GM19463 (cell line): ENCODE data around the gene RFX1.
"Not testable (repeated sequence)": the region's sequence is repeated elsewhere in the genome, so short reads cannot be mapped to it uniquely, and the experiment has no call there.

Source experiments
- ATAC-seq: cut with Tn5 transposase; IDR thresholded peaks from one replicate; pipeline ENCODE4 v1.9.1; 2021; ENCODE audit warnings: mild to moderate bottlenecking, moderate library complexity; ENCODE audit not compliant: unreplicated experiment

The RFX1 gene

DNA sequence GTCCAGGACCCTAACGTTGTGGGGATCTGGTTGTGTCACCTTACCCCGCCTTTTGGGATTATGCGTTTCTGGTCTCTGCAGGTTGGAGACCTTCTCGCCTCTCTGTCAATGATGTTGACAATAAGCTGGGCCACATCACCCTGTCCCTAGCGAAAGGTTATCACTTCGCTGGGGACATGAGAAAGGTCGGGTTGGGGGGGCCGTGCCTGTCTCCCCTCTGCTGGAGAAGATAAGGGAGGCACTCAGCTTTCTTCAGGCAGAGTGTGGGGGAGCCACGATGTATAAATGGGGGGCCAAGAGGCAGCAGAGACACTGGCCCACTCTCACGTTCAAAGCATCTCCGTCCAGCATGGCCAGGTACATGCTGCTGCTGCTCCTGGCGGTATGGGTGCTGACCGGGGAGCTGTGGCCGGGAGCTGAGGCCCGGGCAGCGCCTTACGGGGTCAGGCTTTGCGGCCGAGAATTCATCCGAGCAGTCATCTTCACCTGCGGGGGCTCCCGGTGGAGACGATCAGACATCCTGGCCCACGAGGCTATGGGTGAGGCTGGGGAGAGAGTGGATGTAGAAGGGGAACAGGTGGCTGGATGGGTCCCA is 21.8 kb upstream of the RFX1 start, which contains the start of gene RLN3:
Gene RLN3 (plus strand): TSS at position 293 of the 595 bp plus-strand sequence. CDS start 57 bp downstream, at position 350.
- ATAC-seq, result no peak

- not testable (repeated sequence) for ATAC-seq
Observed at GRCh38 chr19:14026652-14027192, 20.6 kb upstream of the RFX1 start.

- ATAC-seq, result no peak
Observed at GRCh38 chr19:14023404-14024235, 17.5 kb upstream of the RFX1 start.

DNA sequence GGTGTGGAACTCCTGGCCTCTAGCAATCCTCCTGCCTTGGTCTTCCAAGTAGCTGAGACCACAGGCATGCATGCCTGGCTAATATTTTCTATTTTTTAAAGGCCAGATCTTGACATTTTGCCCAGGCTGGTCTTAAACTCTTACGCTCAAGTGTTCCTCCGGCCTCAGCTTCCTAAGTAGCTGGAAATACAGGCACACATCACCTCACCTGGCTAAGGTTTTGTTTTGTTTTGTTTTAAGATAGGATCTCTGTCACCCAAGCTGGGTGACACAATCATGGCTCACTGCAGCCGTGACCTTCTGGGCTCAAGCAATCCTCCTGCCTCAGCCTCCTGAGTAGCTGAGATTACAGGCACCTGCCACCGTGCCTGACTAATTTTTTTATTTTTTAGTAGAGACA is 16.3 kb upstream of the RFX1 start:
- ATAC-seq, result no peak

GRCh38 chr19:14021474-14021873 is 15.4 kb upstream of the RFX1 start:
- ATAC-seq, result no peak

DNA sequence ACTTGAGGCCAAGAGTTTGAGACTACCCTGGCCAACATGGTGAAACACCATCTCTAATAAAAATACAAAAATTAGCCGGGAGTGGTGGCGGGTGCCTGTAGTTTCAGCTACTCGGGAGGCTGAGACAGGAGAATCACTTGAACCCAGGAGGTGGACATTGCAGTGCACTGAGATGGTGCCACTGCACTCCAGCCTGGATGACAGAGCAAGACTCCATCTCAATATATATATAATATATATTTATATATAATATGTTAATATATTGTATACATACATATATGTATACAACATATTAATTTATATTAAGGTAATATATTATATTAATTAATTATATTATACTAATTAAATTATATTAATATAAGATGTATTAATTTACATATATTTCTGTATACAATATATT is 13.6 kb upstream of the RFX1 start:
- not testable (repeated sequence) for ATAC-seq

- no peak for ATAC-seq
Observed at GRCh38 chr19:14019100-14019499, 13.0 kb upstream of the RFX1 start.

DNA sequence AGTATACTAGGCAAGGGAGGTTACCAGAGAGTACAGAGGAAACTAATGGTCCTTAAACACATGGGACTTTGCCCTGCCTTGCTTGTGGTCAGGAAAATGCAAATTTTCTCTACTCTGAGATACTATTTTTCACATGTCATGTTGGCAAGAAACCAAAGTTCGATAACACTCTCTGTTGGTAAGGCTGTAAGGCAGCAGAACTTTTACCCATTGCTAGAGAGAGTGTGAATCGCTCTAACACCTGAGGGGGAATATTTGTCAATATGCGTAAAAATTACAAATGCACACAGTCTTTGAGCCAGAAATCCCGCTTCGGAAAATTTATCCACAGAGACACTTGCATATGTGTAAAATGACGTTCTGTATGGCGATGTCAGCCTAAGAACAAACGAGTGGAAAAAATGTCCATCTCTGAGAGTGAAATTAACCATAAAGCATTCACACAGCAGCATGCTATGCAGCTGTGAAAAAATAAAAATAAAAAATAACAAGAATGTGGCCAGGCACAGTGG is 9.5 kb upstream of the RFX1 start:
- ATAC-seq, result peak; percentile 74

DNA sequence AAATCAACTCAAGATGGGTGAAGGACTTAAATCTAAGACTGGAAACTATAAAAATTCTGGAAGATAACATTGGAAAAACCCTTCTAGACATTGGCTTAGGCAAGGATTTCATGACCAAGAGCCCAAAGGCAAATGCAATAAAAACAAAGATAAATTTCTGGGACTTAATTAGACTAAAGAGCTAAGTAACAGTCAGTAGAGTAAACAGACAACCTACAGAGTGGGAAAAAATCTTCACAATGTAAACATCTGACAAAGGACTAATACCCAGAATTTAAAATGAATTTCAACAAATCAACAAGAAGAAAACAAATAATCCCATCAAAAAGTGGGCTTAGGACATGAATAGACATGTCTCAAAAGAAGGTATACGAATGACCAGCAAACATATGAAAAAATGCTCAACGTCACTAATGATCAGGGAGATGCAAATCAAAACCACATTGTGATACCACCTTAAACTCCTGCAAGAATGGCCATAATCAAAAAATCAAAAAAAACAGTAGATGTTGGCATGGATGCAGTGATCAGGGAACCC is 6.3 kb upstream of the RFX1 start:
- ATAC-seq, result no peak

GRCh38 chr19:14006766-14007562 is 844 bp upstream of the RFX1 start:
- ATAC-seq, result peak; percentile 15

GRCh38 chr19:14005349-14006084 is 603 bp downstream of the RFX1 start:
- ATAC-seq, result peak; percentile 38

DNA sequence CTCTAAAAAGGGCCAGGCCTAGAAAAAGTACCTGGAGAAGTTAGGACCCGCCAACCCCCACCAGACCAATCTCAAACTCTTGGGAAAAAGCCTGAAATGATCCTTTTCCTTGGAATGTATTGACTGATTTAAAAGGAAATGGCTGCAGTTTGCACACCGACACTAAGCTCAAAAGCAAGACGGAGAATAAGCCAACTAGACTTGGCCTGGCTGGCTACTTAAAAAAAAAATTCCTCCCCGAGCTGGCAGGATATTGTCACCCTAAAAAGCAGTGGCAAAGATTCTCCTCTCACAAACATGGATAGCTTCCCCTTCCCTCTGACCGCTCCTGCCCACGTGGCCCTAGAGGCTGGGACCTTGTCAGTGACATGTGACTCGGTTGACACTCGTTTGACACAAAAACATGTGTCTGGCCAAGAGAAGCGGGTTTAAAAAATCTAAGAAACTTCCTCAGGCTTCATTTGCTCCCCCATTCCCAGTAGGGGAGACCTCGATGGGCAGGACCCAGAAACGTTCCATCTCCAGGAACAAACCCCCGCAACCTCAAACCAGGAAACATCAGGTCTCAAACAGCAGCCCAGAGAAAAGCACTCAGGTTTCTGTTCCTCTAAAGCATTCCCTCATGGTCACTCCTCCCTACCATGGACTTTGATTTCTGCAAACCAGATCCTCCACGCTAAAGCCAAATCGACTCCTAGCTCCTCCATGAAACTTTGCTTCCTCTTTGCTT is 1.3 kb downstream of the RFX1 start:
- no peak for ATAC-seq

GRCh38 chr19:14003251-14004055 is 2.7 kb downstream of the RFX1 start:
- ATAC-seq, result no peak

- ATAC-seq, result no peak
Observed at GRCh38 chr19:14002571-14003250, 3.4 kb downstream of the RFX1 start.

DNA sequence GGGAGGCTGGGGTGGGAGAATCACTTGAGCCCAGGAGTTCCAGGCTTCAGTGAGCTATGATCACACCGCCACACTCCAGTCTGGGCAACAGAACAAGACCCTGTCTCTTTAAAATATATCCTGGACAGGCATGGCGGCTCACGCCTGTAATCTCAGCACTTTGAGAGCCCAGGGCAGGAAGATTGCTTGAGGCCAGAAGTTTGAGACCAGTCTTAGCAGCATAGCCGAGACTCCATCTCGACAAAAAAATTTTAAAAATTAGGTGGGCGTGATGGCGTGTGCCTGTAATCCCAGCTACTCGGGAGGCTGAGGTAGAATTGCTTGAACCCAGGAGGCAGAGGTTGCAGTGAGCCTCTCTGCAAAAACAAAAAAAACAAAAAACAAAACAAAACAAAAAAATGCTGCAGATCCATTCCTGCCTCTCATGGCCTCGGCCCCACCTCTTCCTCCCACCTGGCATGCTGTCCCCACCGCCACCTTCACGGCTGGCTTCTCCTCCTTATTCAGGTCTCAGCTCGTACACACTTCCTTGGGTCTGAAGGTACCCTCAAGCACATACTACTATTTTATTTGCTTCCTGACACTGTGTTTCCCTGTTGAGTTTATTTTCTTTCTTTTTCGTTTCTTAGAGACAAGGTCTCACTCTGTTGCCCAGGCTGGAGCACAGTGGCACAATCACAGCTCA is 5.3 kb downstream of the RFX1 start:
- ATAC-seq, result no peak

DNA sequence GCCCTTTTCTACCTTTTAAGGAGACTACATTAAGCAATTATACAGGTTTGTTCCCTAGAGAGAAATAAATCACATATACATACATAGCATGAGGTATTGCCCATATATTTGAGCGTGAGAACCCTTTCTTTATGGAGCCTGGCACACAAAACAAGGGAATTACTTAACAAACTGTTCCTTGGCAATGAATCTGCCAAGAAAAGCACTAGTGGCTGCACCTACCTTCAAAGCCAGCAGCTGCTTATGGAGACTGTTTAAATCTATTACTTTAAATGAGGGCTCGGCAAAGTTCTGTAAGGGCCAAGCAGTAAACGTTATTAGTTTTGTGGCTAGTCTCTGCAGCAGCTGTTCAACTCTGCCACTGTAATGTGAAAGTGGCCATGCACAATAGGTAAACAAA is 7.0 kb downstream of the RFX1 start:
- no peak for ATAC-seq

DNA sequence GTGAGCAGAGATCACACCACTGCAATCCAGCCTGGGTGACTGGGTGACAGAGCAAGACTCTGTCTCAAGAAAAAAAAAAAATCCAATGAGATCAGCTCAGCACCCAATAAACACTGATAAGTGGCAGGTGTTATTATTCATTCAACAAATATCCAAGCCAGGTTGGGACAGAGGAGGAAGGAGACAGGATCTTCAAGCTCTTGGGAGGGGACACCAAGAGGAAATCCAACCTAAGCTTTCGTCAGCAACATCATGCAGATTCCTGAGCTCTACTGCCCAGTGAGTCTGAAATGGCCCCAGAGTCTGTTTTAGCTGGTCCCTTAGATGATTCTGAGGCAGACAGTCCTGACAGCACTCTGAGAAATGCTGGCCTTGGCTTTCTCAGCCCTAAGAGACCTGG is 7.7 kb downstream of the RFX1 start:
- no peak for ATAC-seq

DNA sequence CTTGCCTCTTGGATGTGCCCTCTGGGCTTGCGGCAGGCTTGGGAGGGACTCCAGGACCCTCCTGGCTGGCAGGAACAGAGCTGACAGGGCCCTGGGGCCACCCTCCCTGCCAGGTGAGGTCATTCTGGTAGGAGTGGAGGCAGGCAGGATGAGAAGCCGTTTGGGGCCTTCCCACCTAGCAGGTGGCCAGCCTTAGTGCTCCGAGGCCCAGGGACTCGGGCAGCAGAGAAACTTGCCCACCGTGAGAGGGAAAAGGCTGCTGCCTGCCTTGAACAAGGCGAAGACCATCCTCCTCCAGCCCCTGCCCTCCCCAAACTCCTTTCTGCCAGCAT is 8.5 kb downstream of the RFX1 start:
- no peak for ATAC-seq
